Endometrial microvascular endothelial cells (primary cell): Measurements from ENCODE around the gene RALGAPA2. TPM values are rescaled to one million over a fixed set of nuclear protein-coding genes. Genes with fewer than 3 reads are reported as not detected.

Experiments
- in situ Hi-C: cut with HindIII; loops from 2 replicates; pipeline ENCODE4 v1.10.0; 2017; ENCODE audit warnings: low sequenced_read_pairs, low pct_unique_long_range_greater_than_20kb; ENCODE audit errors: inconsistent ontology term
- total RNA-seq: library from RNA; depleted of rRNA; stranded (reverse); fragments of >200 nt; gene quantifications from one replicate; pipeline ENCODE4 v1.2.3, GENCODE V29; 2015; ENCODE audit errors: inconsistent ontology term

Gene RALGAPA2
- total RNA-seq, 1 donor from 2014 or later, result 35.3 TPM

DNA sequence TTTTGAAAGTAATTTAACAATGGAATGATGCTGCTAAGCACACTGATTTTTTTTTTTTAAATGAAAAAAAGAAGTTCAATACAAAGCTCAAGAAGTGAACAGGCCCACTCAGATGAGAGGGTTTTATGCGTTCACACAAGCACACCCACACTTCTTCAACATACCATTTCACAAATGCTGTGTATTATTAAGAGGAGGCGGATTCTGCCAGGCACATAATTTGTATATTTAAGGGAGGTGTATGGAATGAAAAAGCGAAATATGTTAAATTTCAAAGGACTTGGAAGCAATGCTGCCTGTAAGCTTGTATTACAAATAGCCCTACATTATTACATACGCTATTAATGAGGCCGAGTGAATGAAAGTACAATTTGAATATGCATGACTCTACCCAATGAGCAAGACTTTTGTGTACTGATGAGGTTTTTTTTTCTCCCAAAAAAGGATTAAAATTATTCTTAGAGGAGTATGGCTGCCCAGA lies 220.6 kb downstream of the RALGAPA2 start:
- in situ Hi-C loops, result no loop called here

DNA sequence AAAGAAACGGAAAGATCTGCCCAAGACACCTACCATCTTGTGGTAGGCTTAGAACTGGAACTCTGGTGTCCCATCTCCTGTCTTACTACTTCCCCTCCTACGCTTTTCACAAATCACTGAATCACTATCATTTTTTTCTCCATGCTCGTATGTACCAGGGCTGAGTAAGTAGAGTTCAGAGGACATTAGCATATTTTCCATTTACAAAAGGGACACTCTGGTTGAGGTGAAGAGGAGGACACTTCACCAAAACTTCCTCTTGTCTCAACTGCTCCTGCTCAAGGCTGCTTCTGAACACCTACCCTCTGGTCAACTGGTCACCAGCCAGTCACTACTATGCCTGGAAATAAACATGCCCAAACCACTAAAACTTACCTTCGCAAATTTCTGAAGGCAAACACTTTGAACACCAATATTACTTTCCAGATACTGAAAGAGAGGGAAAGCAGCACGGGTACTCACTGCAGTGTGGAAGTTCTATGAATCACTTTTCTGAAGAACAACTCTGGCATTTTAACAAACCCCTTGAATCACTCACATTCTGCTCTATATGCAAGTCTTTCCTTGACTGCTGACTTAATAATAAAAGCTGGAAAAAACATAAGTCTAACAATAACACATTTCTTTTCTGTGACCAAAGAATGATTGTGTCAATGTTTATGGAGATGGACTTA lies 221.2 kb downstream of the RALGAPA2 start:
- in situ Hi-C loops, result no loop called here

DNA sequence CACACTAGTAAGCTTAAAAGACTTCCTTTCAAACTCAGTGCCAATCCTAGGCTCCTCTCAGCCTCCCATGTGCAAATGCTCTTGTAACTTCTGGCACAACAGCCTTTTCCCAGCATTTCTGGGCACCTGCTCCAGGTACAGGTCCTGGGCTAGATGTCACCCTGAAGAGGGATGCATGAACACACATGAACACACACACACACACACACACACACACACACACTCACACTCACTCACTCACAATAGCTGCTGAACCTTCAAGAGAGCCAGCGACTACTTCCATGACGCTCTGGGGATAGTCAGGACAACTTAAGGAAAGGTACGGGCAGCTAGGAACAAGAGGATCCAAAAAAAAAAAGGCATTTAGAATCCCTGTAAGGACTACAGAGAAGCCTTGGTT lies 221.8 kb downstream of the RALGAPA2 start:
- in situ Hi-C loops, result no loop called here

DNA sequence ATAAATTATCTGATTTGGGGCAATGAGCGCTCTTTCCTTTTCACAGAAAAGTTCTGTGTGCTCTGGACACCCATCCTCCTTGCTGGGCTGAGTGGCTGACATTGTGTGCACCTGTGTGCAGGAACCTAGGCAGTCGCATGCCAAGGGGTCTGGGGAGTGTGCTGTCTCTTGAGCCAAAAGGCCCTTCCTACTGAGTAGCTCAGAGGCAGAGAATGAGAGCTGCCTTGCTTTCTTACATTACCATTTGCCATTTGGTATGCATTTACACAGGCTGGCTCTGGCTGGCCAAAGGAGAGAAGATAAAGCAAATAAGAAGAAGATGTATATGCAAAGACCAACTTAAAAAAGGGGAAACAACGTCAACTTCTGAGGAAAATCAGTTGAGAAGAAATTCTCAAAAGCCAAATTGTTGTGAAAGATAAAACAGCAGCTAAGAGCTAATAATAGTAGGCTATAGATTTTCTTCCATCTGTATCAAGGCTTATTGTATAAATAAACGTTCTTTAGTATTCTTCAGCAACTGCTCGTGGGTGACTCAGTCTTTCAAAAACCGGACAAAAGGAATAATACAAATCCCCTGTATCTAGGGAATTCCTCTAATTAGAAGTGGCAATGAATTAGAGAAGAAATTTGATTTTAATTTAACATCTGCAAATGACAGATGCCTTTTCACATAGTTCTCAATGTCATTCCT lies 222.6 kb downstream of the RALGAPA2 start:
- in situ Hi-C loops, result no loop called here

DNA sequence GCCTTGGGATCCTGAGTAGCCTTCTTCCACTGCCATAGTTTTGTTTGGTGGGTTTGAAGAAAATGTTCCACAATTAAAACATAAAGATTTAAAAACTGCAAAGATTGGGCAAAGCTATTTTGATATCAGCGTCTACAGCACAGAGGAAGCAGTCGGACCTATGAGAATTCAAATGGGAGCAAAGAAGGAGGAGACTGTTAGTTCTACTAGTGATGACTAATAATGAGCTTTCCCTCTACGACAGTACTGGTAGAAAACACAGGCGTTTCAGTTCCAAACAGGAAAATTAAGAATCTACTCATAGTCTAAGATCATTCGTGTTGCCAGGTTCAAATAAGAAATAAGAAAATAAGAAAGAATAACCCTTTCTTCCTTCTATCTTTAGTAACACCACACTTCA lies 223.4 kb downstream of the RALGAPA2 start:
- in situ Hi-C loops, result no loop called here

DNA sequence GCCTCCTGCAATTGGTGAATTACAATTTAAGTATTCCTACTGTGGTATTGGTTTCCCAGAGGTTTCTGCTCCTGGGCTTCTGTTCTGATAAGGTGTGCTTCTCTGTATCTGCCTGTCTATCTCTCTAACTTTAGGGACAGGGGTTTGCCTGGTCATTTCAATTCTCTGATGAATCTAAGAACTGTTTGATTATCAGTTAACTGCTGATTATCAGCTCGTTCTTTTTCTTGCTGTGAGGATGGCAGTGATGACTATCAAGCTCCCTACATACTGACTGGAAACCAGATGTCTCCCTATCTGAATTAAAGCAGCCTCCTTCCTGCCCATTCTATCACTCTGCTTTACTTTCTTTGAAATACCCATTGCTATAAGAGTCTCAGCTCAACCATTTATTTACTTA lies 224.1 kb downstream of the RALGAPA2 start:
- in situ Hi-C loops, result no loop called here

DNA sequence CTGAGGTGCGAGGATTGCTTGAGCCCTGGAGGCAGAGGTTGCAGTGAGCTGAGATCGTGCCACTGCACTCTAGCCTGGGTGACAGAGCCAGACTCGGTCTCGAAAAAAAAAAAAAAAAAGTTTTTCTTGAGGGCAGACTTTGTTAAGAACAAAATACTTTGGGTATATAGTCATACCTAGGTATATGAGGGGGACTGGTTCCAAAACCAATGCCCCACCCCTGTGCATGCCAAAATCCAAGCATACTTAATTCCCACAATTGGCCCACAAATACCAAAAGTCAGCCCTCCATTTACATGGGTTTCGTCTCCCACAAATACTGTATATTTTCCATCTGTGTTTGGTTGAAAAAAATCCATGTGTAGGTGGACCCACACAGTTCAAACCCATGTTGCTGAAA lies 224.6 kb downstream of the RALGAPA2 start:
- in situ Hi-C loops, result no loop called here

DNA sequence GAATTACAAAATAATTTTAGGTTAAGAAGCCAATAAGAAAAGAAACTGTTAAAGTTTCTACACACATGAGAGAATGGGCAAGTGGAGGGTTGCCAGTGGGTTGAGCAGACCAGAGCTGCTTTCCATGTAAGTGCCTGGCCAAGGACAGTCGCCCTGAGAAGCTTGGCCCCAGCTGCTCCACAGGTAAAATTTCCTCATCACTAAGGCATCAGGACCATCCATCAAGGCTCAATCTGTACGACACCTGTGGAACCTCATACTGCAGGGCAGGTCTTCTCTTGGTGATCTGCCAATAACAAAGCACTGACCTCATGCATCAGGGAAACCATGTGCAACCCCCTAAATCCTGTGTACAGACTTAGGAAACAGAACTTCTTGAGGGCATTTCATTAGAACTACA lies 229.1 kb downstream of the RALGAPA2 start:
- in situ Hi-C loops, result no loop called here

DNA sequence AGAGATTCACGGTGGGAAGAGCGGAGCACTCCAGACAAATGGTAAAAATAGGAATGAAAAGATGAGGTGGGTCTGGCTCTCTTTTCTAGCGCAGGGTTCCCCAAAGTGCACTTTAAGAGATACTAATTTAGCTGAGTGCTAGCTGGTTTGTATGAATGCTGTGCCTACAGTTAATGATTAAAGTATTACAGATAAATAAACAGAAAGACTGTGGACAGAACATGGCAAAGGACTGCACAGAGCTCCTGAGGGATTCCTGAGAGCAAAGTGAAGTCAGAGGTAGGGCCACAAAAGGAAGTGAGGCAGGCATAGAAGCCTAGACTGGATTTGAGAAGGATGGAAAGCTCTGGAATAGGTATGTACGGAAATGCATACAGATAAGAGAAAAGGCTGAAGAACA lies 230.0 kb downstream of the RALGAPA2 start:
- in situ Hi-C loops, result no loop called here

DNA sequence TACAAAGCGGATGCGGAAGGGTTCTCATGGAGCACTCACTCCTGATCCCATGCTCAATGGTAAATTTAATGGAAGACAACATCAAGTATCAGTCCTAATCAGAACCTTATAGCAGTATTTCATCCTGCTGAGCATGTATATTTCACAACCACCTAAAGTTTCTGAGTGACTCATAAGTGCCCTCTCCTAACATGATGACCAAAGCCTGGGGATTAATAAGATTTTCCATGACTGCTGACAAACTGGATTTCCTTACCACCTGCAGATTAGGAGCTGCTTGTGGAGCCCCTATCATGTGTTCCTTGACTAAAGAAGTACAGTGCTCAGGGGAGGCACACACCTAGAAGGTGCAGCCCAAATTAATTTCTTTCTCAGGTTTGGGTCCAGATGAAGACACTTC lies 231.8 kb downstream of the RALGAPA2 start:
- in situ Hi-C loops, result no loop called here

DNA sequence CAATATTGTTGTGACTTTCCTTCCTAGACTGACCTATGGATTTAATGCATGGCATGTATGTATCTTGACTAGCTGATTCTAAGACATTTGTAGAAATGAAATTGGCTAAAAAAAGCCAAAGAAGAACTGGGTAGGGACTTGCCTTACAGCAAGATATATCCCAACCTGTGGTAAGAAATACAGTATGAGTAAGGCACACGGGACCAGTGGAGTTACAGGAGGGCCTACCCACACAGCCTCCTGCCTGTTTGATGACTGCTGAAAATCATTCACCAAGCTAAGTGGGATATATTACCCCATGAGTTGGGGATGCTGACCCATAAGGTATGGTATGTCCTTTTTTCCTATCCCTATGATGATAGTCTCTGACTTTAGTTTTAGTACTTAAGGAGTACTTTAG lies 232.3 kb downstream of the RALGAPA2 start:
- in situ Hi-C loops, result no loop called here

DNA sequence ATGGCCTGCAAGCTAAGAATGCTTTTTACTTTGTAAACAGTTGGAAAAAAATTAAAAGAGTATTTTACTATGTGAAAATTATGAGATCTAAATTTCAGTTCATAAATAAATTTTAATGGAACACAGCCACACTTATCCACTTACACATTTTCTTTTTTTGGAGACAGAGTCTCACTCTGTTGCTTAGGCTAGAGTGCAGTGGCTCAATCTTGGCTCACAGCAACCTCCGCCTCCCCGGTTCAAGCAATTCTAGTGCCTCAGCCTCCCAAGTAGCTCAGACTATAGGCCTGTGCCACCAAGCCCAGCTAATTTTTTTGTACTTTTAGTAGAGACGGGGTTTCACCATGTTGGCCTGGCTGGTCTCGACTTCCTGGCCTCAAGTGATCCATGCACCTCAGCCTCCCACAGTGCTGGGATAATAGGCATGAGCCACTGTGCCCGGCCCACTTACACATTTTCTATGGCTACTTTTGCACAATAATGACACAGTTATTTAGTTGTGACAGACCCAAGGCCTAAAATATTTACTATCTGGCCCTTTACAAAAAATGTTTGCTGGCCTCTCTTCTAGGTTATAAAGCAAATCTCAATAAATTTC lies 234.9 kb downstream of the RALGAPA2 start:
- in situ Hi-C loops, result no loop called here

DNA sequence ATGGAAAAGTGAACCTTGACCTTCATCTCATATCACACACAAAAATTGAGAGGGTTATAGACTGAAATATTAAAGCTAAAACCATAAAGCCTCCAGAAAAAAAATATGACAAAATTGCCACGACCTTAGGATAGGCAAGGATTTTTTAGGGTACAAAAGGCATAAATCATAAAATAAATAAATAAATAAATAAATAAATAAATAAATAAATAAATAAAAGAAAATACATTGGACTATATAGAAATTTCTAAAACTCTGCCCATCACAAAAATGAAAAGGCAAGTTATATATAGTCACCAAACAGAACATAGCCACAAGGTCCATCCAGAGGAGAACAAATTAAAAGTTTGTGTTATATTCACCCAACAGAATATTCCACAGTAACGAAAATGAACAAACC lies 235.9 kb downstream of the RALGAPA2 start:
- in situ Hi-C loops, result no loop called here

DNA sequence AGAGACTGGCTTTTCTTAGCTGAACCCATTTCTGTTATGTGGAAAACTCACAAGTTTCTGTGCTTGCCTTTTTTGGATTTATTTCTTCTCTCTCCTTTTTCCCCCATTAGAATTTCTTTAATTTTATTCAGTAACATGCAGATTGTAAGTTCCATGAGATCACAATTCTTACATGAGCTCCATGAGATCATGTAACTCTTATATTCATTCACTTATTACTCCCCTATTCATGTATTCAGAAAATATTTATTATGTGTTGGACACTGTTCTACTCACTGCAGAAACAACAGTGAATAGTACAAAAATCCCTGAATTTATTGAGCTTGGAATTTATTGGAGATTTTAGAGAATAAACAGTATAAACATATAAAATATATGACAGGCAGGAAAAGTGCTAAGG lies 238.8 kb downstream of the RALGAPA2 start:
- in situ Hi-C loops, result no loop called here

DNA sequence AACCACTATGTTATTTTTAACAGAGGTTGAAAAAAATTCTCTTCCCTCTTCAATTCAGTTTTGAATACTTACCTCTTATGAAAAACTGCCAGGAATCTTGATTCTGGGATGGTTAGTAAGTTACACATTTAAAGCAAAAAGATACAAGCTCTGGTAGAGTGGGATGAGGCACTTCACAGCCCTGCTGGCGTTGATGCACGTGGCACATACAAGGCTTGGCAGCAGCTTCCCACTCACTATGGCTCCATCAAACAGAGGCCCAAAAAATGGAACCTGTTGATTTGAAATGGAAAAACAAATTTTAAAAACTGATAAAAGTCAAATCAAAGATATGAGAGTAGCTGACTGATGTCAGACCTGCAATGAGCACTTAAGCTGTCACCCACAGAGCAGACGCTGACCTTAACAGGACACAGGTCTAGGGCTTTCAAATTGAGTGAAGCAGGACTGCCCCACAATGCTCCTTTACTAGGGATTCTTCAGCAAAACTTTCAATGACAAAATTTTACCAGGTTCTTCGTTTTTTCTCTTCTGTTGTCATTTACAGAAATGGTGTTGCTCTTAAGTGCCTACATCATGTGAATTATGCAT lies 239.7 kb downstream of the RALGAPA2 start:
- in situ Hi-C loops, result no loop called here

DNA sequence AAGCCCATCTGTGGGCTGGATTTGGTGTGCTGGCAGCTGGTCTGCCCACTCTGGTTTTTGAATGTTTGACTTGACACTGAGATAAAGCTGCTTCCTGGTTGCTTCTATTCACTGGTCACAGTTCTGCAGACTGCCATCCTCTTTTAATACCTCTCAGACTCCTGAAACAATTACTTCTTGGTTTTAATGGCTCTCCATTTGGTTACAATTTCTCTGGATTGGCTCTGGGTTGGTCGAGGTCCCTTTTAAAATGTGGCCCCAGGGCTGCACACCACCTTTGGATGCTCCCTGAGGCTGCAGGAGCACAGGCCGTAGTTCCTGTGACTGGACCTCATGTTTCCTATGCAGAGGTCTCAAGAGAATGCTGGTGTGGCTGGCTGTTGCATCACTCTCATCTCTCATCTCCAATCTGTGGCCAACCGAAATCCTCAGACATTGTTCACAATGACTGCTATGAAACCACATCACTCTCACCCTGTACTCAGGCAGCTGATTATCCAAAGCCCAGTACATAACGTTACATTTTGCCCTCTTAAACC lies 246.0 kb downstream of the RALGAPA2 start:
- in situ Hi-C loops, result no loop called here

DNA sequence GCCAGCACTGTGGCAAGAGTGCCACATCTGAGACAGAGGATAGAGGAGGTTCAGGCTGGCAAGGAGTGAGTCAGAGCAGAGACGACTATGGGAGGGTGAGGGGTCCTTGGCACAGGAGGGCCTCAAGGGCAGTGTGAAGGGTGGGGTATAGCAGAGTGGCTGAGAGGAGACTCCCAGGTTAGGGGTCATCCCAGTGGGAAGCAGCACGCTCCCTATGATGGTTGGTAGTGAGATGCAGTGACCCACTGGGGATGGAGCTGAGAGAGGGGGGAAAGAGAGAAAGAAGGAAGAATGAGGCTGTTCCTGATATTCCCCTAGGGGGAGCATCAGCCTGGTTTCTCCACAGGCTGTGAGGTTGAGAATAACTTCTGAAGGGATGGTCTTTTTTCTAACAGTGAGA lies 247.2 kb downstream of the RALGAPA2 start:
- in situ Hi-C loops, result no loop called here

DNA sequence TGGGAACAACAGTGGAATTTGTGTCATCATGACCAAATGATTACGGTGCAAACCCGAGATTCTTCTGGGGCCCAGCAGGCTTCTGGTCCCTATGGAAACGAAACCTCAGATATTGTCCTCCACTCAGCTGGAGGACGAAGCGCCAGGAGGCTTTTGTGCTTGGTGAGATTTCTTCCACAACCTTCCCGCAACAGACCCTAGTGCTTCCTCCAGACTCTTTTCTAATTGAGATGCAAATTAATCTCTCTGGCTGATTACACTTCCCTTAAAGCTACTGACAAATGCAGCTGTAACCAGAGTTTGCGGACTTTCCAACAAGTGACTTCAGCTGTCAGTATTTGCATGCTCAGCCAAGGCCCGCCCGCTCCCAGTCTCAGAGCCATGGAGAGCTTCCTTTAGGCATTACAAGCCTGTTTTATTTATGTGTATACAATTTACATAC lies 248.5 kb downstream of the RALGAPA2 start:
- in situ Hi-C loops, result no loop called here

DNA sequence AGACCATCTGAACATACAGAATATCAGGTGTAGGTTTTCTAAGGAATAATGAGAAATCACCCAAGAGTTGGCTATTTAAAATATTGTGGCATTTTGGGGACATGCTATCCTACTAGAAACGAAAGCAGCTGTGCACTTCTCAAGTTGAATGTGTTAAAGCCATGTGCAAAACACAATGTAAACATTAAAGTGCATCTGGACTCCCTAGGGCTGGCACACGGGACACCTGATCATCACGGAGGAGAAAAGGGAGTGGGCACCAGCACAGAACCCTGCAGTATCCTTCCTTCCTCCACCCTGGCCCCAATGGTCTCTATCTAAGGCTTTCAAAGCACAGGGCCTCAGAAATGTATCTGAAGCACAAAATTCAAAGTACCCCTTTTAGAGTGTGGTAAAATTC lies 250.3 kb downstream of the RALGAPA2 start:
- in situ Hi-C loops, result no loop called here

DNA sequence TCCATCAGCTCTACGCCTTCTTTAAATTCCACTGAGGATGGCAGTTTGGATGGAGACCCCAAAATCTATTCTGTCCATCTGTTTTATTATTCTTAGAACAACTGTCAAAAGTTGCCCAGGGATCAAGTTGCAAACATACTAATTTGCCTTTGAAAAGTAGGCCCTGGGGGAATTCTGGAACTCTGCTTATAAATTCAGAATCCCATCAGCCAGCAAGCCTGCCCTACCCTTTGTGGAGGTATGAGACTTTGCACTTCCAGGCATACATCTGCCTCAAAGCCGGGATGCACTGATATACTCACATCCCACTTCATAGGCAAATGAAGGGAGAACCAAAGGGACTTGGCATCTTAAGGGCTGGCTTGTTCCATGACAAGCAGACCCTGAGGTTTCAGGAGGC lies 250.9 kb downstream of the RALGAPA2 start:
- in situ Hi-C loops, result no loop called here
